Stimulated activated CD8-positive, alpha-beta memory T cell treated with anti-CD3 and anti-CD28 coated beads, Interleukin-7, amount 100 ng/mL, for 1 hour (primary cell): ENCODE results near the gene JAKMIP1.

Experiments used
- DNase-seq, 2 donors: peaks; one replicate each; pipeline ENCODE4 v3.0.0-alpha.2; 2020; ENCODE audit warnings: low read depth in 2 of 2

The JAKMIP1 gene

GRCh38 chr4:6119507-6120020 lies 80.8 kb downstream of the JAKMIP1 start:
- no peak for DNase-seq

DNA sequence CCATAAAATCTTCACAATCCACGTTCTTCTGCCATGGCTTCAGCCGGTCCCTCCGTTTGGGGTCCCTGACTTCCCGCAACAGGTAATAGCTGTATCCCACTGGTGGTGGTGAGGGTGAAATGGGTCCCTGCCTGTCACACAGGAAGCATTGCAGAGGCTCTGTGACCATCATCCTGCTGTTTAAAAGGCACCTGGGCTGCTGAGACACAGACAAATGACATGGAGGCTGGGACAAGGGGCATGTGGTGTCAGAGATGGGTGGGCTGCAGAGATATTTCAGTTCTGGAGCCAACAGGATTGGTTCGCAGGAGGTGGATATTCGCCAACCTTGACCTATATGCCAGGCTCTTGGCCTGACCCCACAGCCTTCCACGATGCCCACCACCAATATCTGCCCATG lies 82.1 kb downstream of the JAKMIP1 start:
- no peak for DNase-seq

- no peak for DNase-seq
Measured at GRCh38 chr4:6116696-6117285, 83.6 kb downstream of the JAKMIP1 start.

GRCh38 chr4:6115746-6116586 lies 84.4 kb downstream of the JAKMIP1 start:
- no peak for DNase-seq

DNA sequence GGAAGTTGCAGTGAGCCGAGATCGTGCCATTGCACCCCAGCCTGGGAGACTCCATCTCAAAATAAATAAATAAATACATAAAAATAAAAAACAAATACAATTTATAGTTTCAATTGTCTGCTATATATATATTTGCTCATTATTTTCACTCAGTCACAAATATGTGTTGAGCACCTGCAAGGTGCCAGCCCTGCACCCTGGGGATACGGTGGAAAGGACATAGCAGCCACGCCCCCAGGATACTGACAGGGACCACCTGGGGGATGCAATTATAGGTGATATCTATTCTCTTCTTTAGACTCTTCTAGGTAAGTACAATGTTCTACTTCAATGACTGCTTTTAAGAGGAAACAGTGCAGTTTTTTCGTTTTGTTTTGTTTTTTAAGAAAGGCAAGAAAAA lies 85.0 kb downstream of the JAKMIP1 start:
- no peak for DNase-seq

- no peak for DNase-seq
Measured at GRCh38 chr4:6114601-6115000, 85.7 kb downstream of the JAKMIP1 start.

DNA sequence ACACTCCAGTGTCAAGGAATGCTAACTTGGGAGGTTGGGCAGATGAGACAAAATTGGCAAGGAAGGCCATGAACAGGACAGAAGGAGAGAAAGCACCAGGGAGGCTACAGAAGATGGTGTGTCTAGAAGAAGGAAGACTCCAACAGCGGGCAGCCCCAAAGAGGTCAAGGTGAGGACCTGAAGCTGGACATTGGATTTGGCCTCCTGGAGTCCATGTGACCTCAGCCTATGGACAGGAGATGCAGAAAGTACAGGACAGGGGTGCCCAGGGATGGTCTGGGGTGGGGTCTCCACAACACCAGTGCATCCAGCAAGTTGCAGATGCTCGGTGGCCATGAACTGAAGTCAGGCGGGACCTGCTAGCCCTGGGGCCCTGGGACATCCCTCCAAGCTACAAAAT lies 86.2 kb downstream of the JAKMIP1 start:
- no peak for DNase-seq

- no peak for DNase-seq
Measured at GRCh38 chr4:6113641-6114040, 86.7 kb downstream of the JAKMIP1 start.

DNA sequence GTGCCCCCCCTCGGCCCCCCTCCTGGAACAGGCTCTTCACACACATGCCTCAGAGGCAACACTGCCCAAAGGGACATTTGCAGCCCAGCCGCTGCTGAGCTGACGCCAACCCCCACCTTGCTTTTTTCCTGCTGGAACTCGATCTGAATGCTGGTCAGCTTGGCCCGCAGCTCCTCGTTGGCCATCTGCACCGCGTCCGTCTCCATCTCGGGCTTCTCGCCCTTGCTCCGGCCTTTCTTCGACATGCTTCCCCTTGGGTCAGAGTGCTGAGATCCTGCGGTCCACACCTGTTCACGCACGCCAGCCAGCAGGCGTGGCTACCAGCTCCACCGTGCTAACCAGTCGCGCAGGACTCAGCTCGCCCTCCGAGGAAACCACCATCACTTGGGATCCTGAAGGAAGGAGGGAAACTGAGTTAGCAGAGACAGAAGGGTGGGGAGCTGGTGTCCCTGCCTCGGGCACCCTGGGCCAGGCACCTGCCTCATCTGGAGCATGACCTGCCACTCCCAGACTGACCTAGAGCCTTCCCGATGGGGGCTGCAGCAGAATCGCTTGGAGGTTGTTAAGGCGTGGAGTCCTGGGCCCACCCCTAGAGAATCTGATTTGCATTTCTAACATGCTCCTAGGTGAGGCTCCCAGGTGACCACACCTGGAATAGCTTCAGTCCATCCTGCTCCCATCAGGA lies 87.6 kb downstream of the JAKMIP1 start:
- DNase-seq, result no peak

DNA sequence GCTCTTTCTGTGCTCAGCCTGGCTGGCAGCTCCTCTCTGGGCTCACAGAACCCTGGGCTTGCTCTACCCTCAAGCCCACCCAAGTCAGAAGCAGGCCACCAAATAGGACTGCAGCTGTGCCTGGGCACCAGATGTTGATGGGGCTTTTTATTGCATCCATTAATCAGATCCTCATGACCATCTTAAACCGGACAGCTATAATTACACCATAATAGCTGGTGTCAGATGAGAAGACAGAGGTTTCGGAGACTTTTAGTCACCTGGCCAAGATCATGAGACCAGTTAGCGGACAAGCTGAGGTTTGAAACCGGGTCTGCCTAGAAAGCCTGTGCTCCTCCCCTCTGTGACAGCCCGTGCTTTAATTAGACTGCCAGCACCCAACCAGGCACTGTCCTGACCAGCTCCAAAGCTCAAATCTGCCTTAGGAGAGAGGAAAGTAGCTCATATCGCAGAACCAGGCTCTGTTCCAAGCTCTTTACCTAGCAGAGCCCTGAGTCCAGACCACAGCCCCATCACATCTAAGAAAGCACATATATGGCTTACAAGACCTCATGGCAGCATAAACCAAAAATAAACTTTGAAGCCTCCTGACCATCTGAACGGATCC lies 88.9 kb downstream of the JAKMIP1 start:
- DNase-seq, result no peak

DNA sequence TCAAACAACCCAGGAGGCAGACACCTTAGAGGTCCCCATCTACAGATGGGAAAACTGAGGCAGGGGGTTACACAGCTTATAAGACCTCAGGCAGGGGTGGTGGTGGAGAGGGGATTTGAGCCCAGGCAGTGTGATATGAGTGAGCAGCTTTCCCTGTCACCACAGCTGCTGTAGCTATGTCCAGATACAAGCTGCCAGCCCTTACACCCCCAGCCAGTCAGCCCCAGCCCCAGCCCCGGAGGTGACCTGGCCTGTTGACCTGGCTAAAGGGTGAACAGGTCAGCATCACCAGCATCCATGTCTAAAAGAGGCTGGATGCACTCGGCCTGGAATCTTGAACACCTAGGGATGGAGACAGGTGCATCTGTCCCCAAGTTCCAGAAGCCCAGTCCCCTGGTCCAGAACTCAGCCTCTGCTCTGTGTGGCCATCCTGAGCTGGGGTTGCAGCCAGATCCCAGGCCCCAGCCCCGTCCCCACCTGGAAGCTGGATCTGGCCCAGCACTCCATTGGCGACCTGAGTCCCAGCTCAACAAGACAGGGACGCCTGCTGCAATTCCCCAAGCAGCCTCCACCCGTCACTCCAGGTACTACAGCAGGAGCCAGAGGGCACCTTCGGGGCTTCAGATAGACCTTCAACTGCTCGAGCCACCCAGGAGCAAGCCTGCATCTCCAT lies 89.5 kb downstream of the JAKMIP1 start:
- no peak for DNase-seq

- no peak for DNase-seq
Measured at GRCh38 chr4:6109842-6110560, 90.3 kb downstream of the JAKMIP1 start.

- no peak for DNase-seq
Measured at GRCh38 chr4:6107886-6108285, 92.5 kb downstream of the JAKMIP1 start.

DNA sequence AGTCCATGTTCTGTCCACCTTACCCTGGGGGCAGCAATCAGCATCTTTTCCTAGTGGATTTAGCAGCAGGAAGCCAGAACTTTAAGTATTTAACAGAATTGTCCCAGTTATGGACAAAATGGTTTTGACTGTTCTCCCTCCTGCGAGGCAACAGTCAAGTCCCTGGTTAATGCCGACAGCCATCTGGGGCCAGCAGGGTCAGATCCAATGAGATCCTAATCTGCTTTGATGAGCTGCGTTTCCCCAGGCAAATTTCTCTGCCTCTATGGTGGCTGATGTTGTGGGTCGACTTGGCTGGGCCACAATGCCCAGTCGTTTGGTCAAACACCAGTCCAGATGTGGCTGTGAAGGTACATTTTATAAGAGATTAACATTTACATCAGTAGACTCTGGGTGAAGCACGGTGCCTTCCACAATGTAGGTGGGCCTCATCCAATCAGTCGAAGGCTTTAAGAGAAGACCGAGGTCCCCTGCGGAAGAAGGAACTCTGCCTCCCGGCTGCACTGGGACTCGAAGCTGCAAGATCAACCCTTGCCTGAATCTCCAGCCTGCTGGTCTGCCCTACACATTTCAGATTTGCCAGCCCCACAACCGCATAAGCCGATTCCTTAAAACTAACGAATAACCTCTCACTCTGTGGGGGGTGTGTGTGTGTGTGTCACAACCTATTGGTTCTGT lies 93.1 kb downstream of the JAKMIP1 start:
- no peak for DNase-seq

GRCh38 chr4:6106156-6106555 lies 94.2 kb downstream of the JAKMIP1 start:
- no peak for DNase-seq

DNA sequence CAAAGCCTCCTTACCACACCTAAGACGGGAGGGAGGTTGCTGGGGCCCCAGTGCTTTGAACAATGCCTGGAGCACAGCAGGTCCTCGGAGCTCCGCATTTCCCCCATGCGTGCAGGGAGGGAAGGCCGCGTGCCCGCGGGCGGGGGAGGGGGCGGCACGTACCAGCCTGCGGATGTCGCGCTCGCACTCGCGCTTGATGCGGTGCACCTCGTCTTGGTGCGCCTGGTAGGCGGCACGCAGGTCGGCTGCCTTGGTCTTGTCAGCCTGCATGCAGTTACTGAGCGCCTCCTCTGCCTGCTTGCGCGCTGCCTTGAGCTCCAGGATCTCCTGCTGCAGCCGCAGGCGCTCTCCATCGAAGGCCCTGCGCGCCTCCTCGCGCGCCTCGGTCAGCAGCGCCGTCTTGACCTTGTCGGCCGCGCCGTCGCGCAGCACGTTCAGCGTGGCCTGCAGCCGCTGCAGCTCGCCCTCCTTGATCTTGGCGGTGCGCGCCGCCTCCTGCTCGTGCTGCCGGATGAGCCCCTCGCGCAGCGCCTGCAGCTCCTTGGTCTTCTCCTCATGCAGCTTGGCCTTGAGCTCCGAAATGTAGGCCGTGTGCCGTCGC lies 94.9 kb downstream of the JAKMIP1 start:
- no peak for DNase-seq

- DNase-seq, result no peak
Measured at GRCh38 chr4:6104541-6105130, 95.7 kb downstream of the JAKMIP1 start.

DNA sequence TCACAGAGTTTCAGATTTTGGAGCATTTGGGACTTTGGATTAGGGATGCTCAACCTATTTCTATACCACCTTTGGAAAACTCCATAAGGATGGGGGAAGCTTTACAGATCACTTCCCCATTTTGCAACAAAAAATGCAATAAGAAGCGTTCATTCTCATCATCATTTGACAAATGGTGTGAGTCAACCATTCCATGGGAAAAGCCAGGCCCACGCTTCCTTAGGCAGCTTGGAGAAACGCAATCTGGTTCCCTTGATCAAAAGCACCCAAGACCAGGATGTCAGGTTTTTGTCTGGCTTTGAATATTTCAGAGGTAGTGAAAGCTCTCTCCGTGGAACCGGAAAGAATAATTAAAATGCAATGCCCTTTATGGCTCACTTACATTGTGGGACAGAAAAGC lies 102.8 kb downstream of the JAKMIP1 start:
- DNase-seq, result no peak

GRCh38 chr4:6095897-6096296 lies 104.5 kb downstream of the JAKMIP1 start:
- DNase-seq, result no peak
